Cardiac muscle cell (in vitro differentiated cells and primary cell): ENCODE results near the gene SH3BP4. TPM values are rescaled to one million over a fixed set of nuclear protein-coding genes. Genes with fewer than 3 reads are reported as not detected.
A peak's percentile ranks its signal among the peaks of the same experiment; 100 is the strongest.

Experiments used
- DNase-seq, 2 donors: peaks; one replicate each; pipeline versions ENCODE4 v3.0.0 to v3.0.0-alpha.2; 2010 to 2017; ENCODE audit warnings: low read depth in 1 of 2, low spot score in 1 of 2
- H3K27ac ChIP-seq: fragments of 200-600 bp; sonication (generic); 2 replicates; pipeline ENCODE4 v1.5.1; 2016
- H3K27me3 ChIP-seq: fragments of 200-600 bp; sonication (generic); 2 replicates; pipeline ENCODE4 v1.6.0; 2016; ENCODE audit warnings: control low read depth
- H3K36me3 ChIP-seq: fragments of 200-600 bp; sonication (generic); 2 replicates; pipeline ENCODE4 v1.5.1; 2016; ENCODE audit warnings: control low read depth
- H3K4me1 ChIP-seq: fragments of 200-600 bp; sonication (generic); 2 replicates; pipeline ENCODE4 v1.8.1; 2017; ENCODE audit warnings: low read depth, mild to moderate bottlenecking, mixed run types
- H3K4me3 ChIP-seq: fragments of 200-600 bp; sonication (generic); 2 replicates; pipeline ENCODE4 v1.5.1; 2016; ENCODE audit warnings: mild to moderate bottlenecking
- H3K9me3 ChIP-seq: fragments of 200-600 bp; sonication (generic); 2 replicates; pipeline ENCODE4 v1.5.1; 2017; ENCODE audit warnings: low read depth, mild to moderate bottlenecking, control low read depth
- CTCF ChIP-seq: IDR thresholded peaks from 2 replicates; pipeline ENCODE4 v1.5.1; 2012; ENCODE audit warnings: low read depth, mild to moderate bottlenecking, low read length
- polyA plus RNA-seq: library from polyadenylated mRNA; unstranded; fragments of >200 nt; fragmentation: Nextera tagmentation; extraction: Ambion mirVana; gene quantifications from 2 replicates; pipeline ENCODE4 v1.2.1, GENCODE V29; 2016
- total RNA-seq: library from RNA; depleted of rRNA; stranded (reverse); fragments of >200 nt; gene quantifications from 2 replicates; pipeline ENCODE4 v1.2.3, GENCODE V29; 2016

The SH3BP4 gene
- total and polyA plus RNA-seq, 2 experiments from 2014 or later = 35.8 to 71.3 TPM

GRCh38 chr2:234958311-234958710 lies 6.5 kb downstream of the SH3BP4 start:
- peaks cover 26% of the 10 kb centered on the region for H3K4me1 ChIP-seq
- no peaks in the 10 kb centered on the region for H3K36me3 ChIP-seq
- H3K27me3 ChIP-seq = no peaks in the 10 kb centered on the region
- no peak overlapping the region for H3K4me3 ChIP-seq
- H3K27ac ChIP-seq = peak overlapping the region; percentile 24
- DNase-seq = no peak
- TF ChIP-seq CTCF = no peak
- no peaks in the 10 kb centered on the region for H3K9me3 ChIP-seq

GRCh38 chr2:234958746-234959395 lies 7.1 kb downstream of the SH3BP4 start:
- H3K27me3 ChIP-seq = no peaks in the 10 kb centered on the region
- H3K4me3 ChIP-seq = no peak overlapping the region
- no peak for DNase-seq
- TF ChIP-seq CTCF = no peak
- no peaks in the 10 kb centered on the region for H3K9me3 ChIP-seq
- no peaks in the 10 kb centered on the region for H3K36me3 ChIP-seq
- peaks cover 31% of the 10 kb centered on the region for H3K4me1 ChIP-seq
- H3K27ac ChIP-seq = peak overlapping the region; percentile 24

GRCh38 chr2:234960175-234961088 lies 8.6 kb downstream of the SH3BP4 start:
- Histone ChIP-seq H3K9me3 (no peaks in the 10 kb centered on the region), H3K27me3 (no peaks in the 10 kb centered on the region), H3K4me3 (no peak overlapping the region), H3K36me3 (no peaks in the 10 kb centered on the region), H3K27ac (peak overlapping the region; percentile 59), H3K4me1 (peaks cover 28% of the 10 kb centered on the region)
- DNase-seq = no peak
- TF ChIP-seq CTCF = no peak

- H3K9me3 ChIP-seq = no peaks in the 10 kb centered on the region
- no peaks in the 10 kb centered on the region for H3K27me3 ChIP-seq
- H3K27ac ChIP-seq = no peak overlapping the region
- H3K4me1 ChIP-seq = peaks cover 21% of the 10 kb centered on the region
- no peak overlapping the region for H3K4me3 ChIP-seq
- no peak for DNase-seq
- no peaks in the 10 kb centered on the region for H3K36me3 ChIP-seq
- TF ChIP-seq CTCF = no peak
Measured at GRCh38 chr2:234961784-234962183, 10.0 kb downstream of the SH3BP4 start.

- H3K9me3 ChIP-seq = no peaks in the 10 kb centered on the region
- H3K27me3 ChIP-seq = no peaks in the 10 kb centered on the region
- peaks cover 28% of the 10 kb centered on the region for H3K4me1 ChIP-seq
- no peak overlapping the region for H3K4me3 ChIP-seq
- no peak for TF ChIP-seq CTCF
- DNase-seq = peak in 1 of 2 donors; percentile 81
- H3K27ac ChIP-seq = peak overlapping the region; percentile 79
- no peaks in the 10 kb centered on the region for H3K36me3 ChIP-seq
Measured at GRCh38 chr2:234963773-234964615, 12.2 kb downstream of the SH3BP4 start.
